Thymus (tissue), 11 donors: ENCODE measurements around the gene CLEC18B. TPM values are rescaled to one million over a fixed set of nuclear protein-coding genes. Genes with fewer than 3 reads are reported as not detected.
"Not testable (repeated sequence)": the region's sequence is repeated elsewhere in the genome, so short reads cannot be mapped to it uniquely, and the experiment has no call there.

ENCODE experiments used
- DNase-seq, 9 donors: peaks; one replicate each; pipeline ENCODE4 v3.0.0-alpha.2; 2013; ENCODE audit warnings: low spot score in 9 of 9, low read depth in 6 of 9, missing footprints in 1 of 9
- H3K27ac ChIP-seq, 2 donors: one replicate each; pipeline ENCODE4 v1.5.1; 2013; ENCODE audit warnings: control low read depth in 1 of 2, low read depth in 1 of 2, low read length in 1 of 2, mild to moderate bottlenecking in 1 of 2, moderate library complexity in 1 of 2
- H3K27me3 ChIP-seq, 2 donors: one replicate each; pipeline ENCODE4 v1.5.1; 2013; ENCODE audit warnings: low read length in 1 of 2; ENCODE audit not compliant: control insufficient read depth in 2 of 2, insufficient read depth in 1 of 2
- H3K36me3 ChIP-seq, 2 donors: one replicate each; pipeline ENCODE4 v1.5.1; 2013; ENCODE audit warnings: low read length in 1 of 2, mild to moderate bottlenecking in 1 of 2, moderate library complexity in 1 of 2; ENCODE audit not compliant: control insufficient read depth in 2 of 2, insufficient read depth in 2 of 2
- H3K4me1 ChIP-seq, 2 donors: one replicate each; pipeline ENCODE4 v1.5.1; 2013; ENCODE audit warnings: low read length in 2 of 2; ENCODE audit not compliant: control insufficient read depth in 2 of 2, insufficient read depth in 2 of 2
- H3K4me3 ChIP-seq, 2 donors: one replicate each; pipeline ENCODE4 v1.5.1; 2013; ENCODE audit warnings: low read length in 2 of 2, control low read depth in 1 of 2, mild to moderate bottlenecking in 1 of 2
- H3K9me3 ChIP-seq, 2 donors: one replicate each; pipeline ENCODE4 v1.5.1; 2013; ENCODE audit warnings: low read length in 1 of 2, mild to moderate bottlenecking in 1 of 2; ENCODE audit not compliant: control insufficient read depth in 2 of 2, insufficient read depth in 1 of 2
- WGBS: extraction: QIAGEN DNeasy Blood & Tissue Kit; methylation state at CpG from one replicate; pipeline ENCODE4 v1.1.7; 2013; 5-methylcytosine and 5-hydroxymethylcytosine counted together
- polyA plus RNA-seq: library from polyadenylated mRNA; stranded (reverse); fragments of 200-250 nt; gene quantifications from one replicate; pipeline ENCODE4 v1.2.3, GENCODE V29; 2013
- total RNA-seq: library from RNA; stranded (reverse); fragments of 120-200 nt; gene quantifications from one replicate; pipeline ENCODE4 v1.2.4, GENCODE V29; 2013
- donor health status: healthy.

CLEC18B gene
- total and polyA plus RNA-seq, 2 donors, result 0.28 to 2.6 TPM

DNA sequence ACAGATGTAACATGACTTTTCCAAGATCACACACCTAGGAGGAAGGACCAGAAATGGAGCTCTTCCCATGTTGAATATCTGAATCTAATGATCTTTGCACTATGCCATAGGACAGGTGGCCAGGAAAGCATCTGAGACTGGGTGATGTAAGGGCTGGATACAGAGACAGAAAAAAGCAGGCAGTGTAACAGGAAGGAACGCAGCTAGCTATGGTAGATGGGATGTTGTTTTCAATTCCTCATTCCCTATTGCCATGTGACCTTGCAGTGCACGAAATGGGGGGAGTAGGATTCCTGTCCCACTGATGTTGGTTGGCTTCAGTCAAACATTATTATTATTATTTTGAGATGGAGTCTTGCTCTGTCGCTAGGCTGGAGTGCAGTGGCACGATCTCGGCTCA, 48.9 kb downstream of the CLEC18B start:
- H3K27ac ChIP-seq, result no peak overlapping the region
- no peaks in the 10 kb centered on the region for H3K36me3 ChIP-seq
- 94% methylated on average over 5 of the region's 5 CpGs for WGBS
- H3K4me1 ChIP-seq, result peaks cover 0 to 3% of the 10 kb centered on the region in 2 donors
- DNase-seq, result no peak
- H3K27me3 ChIP-seq, result no peaks in the 10 kb centered on the region
- no peak overlapping the region for H3K4me3 ChIP-seq
- H3K9me3 ChIP-seq, result no peaks in the 10 kb centered on the region

DNA sequence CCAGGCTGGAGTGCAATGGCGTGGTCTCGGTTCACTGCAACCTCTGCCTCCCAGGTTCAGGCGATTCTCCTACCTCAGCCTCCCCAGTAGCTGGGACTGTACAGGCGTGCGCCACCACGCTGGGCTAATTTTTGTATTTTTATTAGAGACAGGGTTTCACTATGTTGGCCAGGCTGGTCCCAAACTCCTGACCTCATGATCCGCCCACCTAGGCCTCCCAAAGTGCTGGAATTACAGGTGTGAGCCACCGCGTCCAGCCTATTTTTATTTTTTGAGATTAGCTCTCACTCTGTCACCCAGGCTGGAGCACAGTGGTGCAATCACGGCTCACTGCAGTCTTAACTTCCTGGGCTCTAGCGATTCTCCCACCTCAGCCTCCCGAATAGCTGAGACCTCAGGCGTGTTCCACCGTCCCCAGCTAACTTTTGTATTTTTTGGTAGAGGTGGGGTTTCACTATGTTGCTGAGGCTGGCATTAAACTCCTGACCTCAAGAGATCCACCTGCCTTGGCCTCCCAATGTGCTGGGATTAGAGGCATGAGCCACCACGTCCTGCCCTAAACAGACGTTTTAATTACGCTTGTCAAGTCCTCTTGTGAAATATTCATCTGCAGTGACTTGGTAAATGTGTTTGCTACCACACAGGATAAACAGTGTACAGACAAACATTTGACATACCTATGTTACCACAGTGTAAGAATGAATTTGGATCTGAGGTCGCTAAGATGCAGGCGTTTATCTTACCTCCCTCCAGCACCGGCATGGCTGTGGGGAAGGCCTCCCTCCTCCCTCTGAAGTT, 50.7 kb downstream of the CLEC18B start:
- H3K4me1 ChIP-seq, result peaks cover 0 to 10% of the 10 kb centered on the region in 2 donors
- not testable (repeated sequence) for H3K27me3 ChIP-seq, H3K4me3 ChIP-seq, H3K9me3 ChIP-seq, DNase-seq, H3K27ac ChIP-seq, H3K36me3 ChIP-seq
- 94% methylated on average over 20 of the region's 20 CpGs for WGBS

DNA sequence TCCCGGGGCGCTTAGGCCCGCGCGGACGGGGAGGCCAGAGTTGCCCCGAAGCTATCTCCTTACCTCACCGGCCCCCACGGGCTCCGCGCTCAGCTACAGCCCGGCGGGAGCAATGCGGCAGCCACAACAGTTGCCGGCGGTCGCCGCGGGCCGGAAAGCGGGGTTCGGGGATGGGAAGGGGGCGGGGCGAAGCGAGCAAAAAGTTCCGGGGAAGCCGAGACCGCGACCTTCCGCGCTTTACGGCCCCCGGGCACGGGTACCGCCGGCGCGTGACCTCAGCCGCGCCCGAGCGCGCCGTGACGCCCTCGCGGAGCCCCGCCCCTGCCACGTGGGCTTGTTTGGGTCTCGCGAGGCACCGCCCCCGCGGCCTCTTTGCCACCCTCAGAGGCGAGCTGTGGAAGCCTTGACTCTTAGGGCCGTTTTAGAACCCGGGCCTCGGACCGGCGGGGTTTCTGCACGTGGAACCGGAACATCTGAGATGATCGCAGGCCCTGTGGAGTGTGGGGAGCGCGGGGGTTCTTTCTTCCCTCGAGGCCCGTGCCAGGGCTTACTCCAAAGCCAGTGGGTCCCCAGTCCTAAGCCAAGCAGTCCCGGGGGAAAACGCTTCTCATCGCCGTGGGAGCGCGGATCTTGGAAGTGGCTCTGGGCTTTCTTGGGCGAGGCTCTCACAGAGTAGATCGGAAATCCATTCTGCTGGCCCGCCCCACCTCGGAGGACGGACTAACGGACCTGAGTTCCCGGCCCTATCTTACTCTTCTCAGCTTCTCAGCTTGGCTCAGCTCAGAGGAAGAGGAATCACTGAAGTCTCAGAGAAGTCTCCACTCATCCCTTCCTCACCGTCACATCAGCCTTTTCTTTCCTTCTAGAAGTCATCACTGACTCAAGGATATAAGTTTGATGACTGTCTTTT, 53.0 kb downstream of the CLEC18B start:
- under 1% methylated on average over 68 of the region's 81 CpGs for WGBS
- H3K36me3 ChIP-seq, result peaks cover 4 to 10% of the 10 kb centered on the region in 2 donors
- H3K4me1 ChIP-seq, result peaks cover 0 to 10% of the 10 kb centered on the region in 2 donors
- H3K9me3 ChIP-seq, H3K27me3 ChIP-seq: not testable (repeated sequence)
- peak; percentile 61 to 97 (median 95) for DNase-seq
- H3K27ac ChIP-seq, result peak overlapping the region; percentile 71 to 81
- H3K4me3 ChIP-seq, result peak overlapping the region; percentile 56 to 67

DNA sequence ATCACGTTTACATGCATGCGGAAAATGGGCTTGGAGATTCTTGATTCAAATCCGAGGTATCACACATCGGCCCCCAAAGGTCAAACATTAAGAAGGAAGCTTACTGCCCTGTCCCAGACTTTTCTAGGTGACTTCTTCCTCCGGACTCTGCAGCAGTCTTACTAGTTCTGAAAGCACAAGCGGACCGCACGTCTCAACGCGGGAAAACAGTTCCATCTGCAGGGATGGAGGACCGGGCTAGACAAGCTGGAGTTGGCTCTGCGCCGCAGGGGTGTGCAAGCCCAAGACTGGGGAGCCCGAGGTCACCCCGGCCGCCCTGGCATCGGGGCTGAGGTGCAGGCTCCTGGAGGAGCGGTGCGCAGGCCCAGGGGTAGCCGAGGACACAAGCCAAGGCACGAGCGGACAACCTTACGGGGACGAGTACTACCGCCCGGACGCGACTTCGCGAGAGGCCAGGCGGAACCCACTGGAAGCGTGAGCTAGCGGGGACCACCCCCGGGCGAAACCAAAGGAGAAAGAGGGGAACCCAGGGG, 53.7 kb downstream of the CLEC18B start:
- H3K4me1 ChIP-seq, result peaks cover 0 to 10% of the 10 kb centered on the region in 2 donors

DNA sequence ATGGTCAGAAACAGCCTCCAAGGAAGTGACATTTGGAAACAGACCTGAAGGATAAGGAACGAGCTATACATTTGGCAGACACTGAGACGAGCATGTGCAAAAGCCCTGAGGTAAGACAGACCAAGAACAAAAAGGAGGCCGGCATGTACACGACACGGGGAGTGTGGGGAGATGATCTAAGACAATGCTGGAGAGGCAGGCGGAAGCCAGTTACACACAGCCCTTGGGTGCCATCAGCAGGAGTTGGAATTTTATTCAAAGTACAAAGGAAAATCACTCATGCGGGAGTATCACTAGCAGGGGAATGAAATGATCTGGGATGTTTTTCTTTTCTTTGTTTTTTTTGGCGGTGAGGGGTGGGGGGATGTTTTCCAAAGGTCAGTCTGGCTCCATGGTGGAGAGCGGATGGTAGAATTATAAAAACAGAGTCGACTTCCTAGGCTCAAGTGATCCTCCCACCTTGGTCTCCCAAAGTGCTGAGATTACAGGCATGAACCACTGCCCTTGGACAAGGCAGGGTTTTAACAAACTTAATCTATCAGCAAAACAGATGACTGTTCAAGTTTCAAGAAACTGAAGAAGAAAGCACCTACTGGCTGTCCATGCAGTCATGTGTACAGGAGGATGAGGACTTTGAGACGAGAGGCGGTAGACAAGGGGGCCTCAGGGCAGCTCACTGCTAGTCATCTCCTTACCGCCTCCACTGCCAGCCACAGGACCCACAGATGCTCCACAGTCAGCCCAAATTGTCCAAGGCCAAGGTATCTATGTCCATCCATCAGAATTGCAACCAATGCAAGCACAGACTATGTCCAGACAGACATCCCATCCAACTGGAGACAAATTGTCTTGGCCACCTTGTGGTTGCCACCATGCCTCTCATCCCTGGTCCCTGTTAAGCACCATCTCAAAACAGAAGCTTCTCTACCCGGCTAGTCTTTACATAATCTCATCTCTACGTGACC, 59.4 kb downstream of the CLEC18B start:
- peaks cover 12 to 30% of the 10 kb centered on the region in 2 donors for H3K36me3 ChIP-seq
- not testable (repeated sequence) for H3K9me3 ChIP-seq, H3K27ac ChIP-seq, H3K4me1 ChIP-seq, DNase-seq, H3K4me3 ChIP-seq, H3K27me3 ChIP-seq
- 98% methylated on average over 9 of the region's 15 CpGs for WGBS

More for the DNA sequence above, 53.7 kb downstream of the CLEC18B start:
- peak overlapping the region in 1 of 2 donors; percentile 71 for H3K27ac ChIP-seq
- H3K4me3 ChIP-seq, result peak overlapping the region; percentile 56 to 67
- H3K9me3 ChIP-seq, H3K27me3 ChIP-seq: not testable (repeated sequence)
- peak in 6 of 9 donors; percentile 18 to 62 (median 29) for DNase-seq
- WGBS, result 1% methylated on average over 30 of the region's 35 CpGs
- peaks cover 6 to 12% of the 10 kb centered on the region in 2 donors for H3K36me3 ChIP-seq

Other genes starting within 250 kb of the CLEC18B start
- 91.4 TPM for gene PSMD7, start 124.7 kb downstream of the CLEC18B start, total RNA-seq
- gene PSMD7, start 124.7 kb downstream of the CLEC18B start, polyA plus RNA-seq, result 64.5 TPM
- 1.0 TPM for gene NPIPB15, start 45.2 kb downstream of the CLEC18B start, total RNA-seq
- gene NPIPB15, start 45.2 kb downstream of the CLEC18B start, polyA plus RNA-seq, result 25.1 TPM
- gene GLG1, start 185.6 kb upstream of the CLEC18B start, total RNA-seq, result 38.4 TPM
- 31.7 TPM for gene GLG1, start 185.6 kb upstream of the CLEC18B start, polyA plus RNA-seq
- gene RFWD3, start 245.4 kb upstream of the CLEC18B start, total RNA-seq, result 29.7 TPM
- 11.6 TPM for gene RFWD3, start 245.4 kb upstream of the CLEC18B start, polyA plus RNA-seq